GM21576 (cell line): Measurements from ENCODE around the gene TARBP1.

ENCODE experiments used
- ATAC-seq: cut with Tn5 transposase; IDR thresholded peaks from one replicate; pipeline ENCODE4 v1.9.1; 2021; ENCODE audit warnings: mild to moderate bottlenecking, moderate library complexity; ENCODE audit not compliant: unreplicated experiment

Gene TARBP1

DNA sequence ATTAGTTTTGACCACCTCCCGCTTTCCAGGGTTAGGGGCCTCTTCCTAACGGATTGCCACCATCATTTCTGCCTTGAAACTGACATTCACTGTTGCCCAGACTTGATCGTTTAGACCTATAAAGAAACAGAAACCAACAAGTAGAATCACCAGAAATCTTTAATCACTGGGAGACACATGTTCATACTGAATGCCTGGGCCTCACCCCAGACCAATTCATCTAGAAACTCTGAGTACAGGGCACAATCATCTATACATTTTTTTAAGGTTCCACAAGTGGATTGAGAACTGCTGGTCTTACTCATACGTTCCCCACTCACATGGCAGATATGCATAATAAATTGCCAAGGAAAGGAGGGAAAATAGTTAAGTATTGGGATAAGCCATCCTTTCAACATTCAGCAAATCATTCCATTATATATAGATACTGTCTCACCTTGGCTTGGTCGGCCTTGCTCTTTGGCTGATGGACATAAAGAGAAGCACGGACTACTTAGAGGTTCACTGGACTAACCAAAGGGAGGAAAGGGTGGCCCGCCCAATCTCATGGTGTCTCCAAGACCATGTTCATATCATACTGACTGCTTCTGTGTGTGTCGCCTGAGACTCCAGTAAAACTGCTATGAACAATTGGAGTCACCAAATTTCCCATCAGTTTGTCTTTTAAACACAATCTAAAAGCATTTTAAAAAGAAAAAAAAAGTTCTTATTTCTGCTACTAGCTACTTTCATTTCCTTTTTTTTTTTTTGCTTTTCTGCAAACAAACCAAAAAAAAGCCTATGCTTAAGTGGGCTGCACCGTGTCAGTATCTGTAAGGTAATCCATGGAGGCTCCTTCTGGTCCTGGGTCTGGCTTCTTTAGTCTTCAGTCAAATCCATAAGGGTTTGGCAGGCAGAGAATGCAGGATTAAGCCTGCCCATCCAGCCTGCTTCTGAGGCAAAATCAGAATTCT is 9.4 kb upstream of the TARBP1 start:
- no peak for ATAC-seq

DNA sequence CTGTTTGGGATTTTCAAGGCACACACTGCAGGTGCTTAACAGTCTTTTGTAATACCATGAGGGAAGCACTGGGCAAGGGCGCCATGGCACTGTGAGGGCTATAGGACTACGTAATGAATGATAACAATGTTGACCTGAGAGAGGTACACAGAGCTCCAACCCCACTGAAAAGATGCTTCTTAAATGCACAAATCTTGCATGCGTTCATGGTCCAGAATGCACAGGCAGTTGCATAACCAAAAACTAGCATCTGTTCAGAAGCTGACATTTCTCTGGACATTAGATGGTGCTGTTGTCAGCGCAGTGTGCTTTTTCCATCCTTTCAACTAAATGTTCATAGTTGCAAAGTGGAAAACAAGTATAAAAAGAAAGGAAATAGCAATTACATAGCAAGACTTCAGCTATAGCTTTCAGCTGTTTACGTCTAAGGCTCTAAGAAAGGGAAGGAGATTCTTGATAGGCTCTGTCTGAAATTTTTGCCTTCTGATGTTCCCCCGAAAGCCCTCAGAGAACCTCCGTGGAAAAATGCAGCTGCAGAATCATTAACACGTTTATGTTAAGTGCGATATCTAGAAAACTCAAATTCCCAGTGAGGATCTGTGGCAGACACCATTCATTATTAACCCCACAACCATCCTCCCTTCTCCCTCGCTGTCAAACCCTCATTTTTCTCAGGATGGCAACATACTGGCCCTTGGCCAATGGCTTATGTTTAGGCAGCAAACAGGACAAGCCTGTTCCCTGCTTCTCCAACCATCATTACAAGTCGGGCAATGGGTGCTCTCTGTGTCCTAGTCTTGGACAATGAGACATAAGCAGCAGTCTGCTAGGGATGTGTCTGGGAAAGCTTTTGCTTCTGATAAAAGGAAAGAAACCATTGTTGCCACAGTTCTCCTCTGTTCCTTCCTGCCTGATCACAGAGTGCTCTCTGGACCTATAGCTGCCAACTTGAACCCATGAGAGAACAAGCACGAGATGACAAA is 8.2 kb upstream of the TARBP1 start:
- ATAC-seq, result no peak

DNA sequence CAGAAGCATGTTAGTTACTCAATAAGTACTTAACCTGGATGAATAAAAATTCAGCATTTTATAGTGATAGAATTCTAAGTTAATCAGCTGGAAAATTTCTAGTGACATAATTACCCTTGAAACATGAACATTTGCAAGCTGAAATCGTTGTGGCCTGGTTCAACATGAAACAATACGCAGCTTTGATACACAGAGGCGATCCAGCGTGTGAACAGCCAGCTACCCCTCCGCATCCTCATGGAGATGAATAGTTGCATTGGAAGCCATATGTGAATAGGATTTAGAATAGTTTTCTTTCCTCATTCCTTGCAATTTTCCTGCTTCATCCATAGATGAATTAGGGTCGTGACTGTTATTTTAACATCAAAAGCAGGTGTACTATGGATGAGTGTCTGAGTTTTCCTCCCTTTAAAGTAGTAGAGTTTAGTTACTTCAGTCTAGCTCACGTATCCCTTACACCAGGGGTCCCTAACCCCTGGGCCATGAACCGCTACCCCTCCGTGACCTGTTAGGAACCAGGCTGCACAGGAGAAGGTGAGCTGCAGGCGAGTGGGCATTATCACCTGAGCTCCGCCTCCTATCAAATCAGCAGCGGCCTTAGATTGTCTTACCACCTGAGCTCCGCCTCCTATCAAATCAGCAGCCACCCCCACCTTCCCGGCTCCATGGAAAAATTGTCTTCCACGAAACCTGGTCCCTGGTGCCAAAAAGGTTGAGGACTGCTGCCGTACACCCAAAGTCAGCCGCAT is 6.2 kb upstream of the TARBP1 start:
- no peak for ATAC-seq

DNA sequence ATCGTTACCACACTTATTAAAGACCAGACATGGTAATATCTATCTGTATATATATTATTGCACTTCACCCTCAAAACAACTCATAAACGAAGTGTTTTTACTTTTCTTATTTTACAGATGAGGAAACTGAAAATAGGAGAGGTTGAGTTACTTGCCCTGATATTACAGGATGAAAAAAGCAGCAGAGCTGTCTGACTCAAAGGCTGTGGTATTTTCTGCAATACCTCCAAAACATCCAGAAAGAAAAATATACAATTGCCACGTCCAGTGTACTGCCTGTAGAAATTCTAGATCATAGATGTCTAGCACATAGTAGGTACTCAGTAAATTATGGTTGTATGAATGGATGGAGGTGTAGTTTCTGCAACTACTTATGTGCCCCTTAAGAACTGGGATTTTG is 5.2 kb upstream of the TARBP1 start:
- no peak for ATAC-seq

DNA sequence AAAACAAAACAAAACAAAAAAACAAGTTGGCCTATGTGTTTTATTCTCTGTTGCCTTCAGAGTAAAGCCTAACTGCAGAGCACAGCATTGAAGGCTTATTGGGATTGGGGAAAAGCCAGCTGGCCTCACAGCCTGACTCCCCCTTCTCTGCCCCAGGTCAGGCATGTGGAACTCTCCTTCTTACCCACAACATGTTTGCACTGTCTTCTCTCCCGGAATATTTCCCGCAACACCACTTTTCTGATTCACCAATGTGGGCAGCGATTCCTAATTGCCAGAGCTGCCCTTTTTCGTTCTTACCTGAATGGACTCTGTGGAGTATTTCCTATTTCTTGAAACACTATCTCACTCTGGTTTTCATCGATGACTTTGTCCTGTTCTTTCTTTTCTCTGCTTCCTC is 2.8 kb upstream of the TARBP1 start:
- no peak for ATAC-seq

DNA sequence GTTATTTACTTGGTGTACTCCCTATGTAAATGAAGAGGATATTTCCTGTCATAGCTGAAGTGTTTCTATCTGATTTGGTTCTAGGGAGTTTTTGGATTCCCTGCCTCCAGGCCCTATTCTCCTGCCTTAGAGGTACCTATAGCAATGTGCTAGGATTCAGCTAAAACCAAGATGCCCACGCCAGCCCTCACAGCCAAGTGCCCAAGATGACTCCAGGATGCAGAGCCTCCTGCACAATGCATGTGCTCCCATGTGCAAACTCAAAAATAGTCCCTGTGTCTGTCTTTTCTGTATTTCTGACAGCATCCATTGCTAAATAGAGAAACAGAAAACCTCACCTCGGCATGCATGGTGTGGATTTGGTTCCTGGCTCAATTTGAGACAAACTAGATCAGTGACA is 887 bp upstream of the TARBP1 start:
- no peak for ATAC-seq

DNA sequence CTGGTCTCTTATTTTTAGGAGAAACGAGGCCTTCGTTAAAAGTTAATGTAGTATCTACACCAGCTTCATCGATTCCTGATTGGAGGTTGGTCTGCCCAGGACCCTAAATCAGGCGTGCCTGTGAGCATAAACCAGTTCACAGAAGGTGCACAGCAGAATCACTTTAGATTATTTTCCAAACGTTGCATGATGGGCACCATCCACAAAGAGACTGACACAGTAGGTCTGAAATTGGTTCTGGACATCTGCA is 256 bp upstream of the TARBP1 start:
- no peak for ATAC-seq

DNA sequence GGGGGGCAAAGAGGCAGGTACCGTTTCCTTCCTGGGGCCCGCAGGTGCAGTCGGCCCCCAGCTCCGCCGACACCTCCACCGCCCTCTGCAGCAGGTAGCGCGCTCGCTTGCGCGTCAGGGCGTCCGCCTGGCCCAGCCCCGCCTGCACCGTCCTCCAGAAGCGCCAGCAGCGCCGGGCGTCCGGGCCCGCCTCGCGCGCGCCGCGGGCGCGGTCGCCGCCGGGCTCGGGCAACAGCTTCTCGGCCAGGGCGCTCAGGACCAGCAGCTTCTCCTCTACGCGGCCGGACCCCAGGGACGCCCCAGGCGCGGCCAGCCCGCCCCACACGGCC is 863 bp downstream of the TARBP1 start:
- ATAC-seq, result peak; percentile 49

DNA sequence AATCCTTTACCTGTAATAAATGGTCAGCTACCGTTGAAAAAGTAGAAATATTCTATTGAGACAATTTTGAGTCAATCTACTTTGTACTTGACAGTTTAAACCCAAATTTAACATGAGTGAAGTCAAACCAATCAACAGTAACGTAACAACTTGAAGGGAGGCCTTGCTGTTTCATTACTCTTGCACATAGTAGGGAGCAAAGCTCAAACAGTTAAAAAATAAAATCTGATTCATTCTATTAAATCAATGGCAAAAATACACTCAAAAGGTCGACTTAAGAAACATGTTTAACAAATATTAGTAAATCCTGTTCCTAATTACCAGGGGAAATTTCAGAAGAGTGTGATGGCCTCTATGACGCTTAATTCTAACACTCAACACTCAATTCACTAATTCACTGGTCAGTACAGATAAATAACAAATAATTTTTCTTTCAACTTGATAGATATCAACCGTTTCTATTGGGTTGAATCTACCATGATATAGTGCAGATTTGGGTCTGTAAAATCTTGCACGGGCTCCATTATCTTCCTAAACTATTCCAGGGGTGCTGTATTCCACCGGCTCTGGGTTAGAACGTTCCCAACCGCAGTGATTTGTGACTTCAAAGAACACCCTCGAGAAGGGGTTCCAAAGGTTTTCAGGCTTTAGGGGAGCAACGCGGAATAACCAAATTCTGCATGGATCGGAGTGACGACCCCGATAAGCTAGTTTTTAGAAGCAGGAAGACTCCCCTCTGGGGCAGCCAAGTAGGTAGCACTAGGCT is 1.4 kb downstream of the TARBP1 start:
- no peak for ATAC-seq

DNA sequence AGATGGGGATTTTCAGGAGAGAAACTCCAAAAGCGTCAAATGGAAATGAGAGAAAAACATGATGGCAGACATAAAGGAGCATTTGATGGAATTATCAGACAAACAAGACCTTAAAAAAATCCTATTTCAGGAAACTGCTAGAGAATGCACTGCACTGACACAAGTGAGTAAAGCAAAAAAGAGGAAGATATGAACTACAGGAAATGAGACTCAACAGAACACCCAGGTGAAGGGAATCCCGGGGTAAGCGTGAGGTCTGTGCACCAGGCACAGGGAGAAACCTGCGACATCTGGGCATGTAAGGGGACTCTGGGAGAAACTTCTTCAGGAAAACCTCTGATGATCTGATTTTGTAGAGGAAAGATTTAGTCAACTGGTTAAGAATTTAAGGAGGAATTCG is 2.8 kb downstream of the TARBP1 start:
- no peak for ATAC-seq

DNA sequence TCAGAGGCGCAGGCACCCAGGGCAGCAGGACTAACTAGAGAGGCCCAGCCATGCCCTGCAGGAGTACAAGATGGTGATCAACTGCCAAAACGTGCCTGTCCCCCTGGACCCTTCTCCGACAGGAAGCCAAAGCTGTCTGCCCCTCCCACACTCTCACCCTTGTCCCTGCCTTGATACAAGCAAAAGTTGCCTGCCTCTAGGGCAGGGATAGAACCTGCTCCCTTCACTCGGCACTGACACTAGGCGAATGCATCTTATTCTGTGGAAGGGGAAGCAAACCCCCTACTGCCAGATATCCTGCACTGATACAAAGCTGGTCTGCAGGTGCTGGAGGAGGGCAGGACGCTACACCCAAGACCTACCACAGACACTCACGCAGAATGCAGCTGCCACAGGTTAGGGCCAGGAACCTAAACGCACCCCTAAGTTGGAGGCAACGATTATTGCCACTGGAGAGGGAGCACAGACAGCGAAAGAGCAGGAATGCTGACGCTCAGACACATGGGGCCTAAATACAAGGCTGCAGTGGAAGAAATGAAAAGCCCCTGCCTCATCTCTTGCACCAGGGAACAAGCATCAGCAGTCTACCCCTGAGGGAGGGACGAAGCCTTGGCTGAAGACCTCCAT is 3.7 kb downstream of the TARBP1 start:
- no peak for ATAC-seq

DNA sequence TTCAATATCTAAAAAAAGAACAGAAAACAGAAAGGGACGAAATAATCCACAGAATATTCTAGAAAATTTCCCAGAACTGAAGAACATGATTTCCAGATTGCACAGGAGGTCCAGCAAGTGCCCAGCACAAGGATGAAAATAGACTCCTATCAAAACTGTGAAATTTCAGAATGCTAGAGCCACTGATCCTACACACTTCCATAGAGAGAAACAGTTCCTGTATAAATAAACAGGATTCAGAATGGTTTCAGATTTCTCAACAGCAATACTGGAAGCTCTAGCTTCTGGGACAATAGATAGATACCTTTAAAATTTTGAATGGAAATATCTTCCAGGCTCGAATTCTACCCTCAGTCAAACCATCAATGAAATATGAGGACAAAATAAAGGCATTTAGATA is 4.6 kb downstream of the TARBP1 start:
- no peak for ATAC-seq

DNA sequence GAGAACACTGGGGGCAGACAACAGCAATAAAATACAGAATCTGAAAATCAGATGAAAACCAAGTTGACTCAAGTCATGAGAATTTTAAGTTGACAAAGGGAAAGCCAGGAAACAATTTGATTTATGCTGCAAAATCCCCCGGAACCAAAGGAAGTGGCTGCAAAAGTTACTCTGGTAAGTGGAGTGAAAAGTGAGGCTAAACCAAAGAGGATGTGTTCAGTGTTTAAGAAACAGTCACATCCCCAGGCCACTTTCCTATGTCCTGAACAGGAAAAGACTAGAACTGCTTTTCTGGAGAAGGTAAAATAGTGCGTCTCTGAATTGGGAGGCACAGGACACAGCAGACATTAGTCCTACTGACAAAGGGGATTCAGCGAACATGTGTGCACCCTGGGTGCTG is 5.9 kb downstream of the TARBP1 start:
- ATAC-seq, result no peak

DNA sequence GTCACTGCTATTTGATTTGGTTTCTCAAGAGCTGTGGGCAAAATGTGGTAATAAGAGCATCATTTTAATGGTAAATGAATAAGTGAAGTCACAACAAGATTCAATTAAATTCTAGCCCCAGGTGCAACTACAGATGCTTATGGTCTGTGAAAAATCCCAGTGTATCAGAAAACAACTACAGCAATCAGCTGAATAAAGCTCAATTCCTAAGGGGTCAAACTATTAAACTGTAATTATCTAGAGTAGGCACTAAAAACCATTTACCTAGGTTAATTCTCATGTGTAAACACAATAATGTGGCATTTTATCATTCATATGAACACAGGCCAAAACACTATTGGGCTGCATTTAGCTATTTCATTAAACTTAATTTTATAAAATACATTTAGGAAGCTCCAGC is 9.6 kb downstream of the TARBP1 start:
- ATAC-seq, result no peak

DNA sequence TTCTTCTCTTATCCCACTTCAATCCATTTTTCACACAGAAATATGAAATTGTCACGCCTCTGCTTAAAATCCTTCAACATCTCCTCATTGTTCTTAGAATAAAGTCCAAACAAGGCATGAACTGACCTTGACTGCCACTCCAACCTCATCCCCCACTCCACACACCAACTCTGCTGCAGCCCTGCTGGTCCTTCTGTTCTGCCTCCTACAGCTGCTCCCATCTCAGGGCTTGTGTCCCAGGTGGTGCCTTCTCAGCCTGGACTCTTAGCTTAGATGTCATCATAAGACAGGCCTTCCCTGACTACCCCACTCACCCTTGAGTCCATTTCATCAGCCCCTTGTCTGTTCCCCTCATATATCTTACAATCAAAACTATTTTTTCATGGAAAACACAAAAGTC is 10.4 kb downstream of the TARBP1 start:
- no peak for ATAC-seq

DNA sequence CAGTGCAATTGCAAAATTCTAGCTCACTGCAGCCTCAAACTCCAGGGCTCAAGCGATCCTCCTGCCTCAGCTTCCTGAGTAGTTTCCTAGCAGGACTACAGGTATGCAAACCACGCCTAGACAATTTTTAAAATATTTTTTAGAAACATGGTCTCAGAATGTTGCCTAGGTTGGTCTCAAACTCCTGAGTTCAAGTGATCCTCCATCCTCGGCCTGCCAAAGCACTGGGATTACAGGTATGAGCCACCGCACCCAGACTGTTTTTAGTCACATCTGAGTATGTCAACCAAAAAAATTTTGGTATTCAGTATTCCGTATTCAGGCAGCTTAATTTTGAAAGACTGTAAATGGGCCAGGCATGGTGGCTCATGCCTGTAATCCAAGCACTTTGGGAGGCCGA is 11.2 kb downstream of the TARBP1 start:
- ATAC-seq, result no peak

DNA sequence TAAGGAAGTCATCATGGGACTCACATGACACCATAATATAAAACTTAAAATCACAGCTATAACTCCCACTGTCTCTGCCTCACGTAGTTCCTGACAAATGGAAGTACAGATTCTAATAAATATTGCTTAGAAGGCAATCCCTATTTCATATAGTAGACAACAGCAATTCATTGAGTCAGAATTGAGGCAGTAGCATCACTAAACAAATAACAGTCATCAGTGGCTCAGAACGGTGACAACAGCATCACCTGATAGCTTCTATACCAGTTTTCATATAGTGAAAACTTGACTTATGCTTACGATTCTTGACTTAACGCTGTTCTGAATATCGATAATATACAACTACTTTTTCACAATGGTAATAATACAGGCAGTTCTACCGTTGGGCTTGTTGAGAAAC is 12.0 kb downstream of the TARBP1 start:
- no peak for ATAC-seq

DNA sequence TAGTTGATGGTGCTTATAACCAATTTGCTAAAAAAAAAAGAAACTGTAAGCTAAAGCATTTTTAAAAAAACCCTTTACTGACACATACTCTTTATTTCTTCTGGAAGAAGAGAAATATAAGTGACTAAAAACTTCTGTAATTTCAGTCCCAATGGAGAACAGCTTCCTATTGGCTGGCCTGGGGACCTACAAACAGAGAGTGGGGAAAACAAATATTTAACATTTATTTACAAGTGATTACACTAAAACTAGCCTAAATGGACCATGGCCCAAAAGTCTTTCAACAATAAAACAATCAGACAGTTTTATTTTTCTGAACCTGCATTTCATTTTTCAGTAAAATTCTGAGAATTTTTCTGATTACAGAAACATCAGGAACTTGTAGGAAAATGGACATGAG is 15.2 kb downstream of the TARBP1 start:
- no peak for ATAC-seq

DNA sequence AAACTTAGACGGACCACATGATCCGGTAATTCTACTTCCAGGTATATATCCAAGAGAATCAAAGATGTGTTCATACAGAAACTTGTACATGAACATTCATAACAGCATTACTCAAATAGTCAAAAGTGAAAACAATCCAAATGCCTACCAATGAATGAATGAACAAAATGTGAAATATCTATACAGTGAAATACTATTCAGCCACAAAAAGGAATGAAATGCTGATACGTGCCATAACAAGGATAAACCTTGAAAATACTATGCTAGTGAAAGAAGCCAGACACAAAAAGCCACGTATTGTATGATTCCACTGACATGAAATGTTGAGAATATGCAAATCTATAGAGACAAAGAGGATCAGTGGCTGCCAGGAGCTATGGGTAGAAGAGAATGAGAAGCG is 18.3 kb downstream of the TARBP1 start:
- ATAC-seq, result no peak

DNA sequence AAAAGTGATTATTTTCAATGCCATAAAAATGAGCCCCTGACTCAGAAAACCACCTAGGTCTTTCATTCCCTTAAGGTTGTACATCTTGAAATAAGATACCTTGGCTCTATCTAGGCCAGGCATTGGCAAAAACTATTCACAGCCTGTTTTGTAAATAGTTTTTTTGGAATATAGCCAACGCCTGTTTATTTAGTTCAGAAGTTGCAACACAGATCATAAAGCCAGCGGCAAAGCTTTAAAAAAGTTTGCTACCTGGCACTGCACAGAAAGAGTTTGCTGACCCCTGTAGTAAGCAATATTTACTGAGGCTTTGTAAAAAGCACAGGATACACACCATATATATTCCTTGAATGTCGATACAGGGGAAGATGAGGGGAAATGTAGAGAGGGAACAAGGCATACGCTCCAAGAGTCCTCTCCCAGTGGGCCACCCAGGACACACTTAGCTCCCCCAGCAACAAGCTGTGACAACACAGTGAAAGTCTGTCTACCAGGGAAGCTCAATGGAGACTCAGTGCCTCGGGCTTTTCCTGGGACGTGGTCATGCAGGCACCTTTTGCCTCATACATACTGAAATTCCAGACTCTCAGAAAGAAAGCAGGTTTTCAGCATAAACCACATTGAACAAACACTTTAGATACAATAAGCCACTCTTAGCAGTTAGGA is 20.5 kb downstream of the TARBP1 start:
- no peak for ATAC-seq
